C4-2B (cell line): Measurements from ENCODE around the gene TSG101.

ENCODE experiments used
- CTCF ChIP-seq: fragments of 450-650 bp; conservative IDR thresholded peaks from 2 replicates; pipeline ENCODE4 v1.5.1; 2017; ENCODE audit warnings: mild to moderate bottlenecking
- ZFX ChIP-seq: fragments of 450-650 bp; IDR thresholded peaks from 2 replicates; pipeline ENCODE4 v1.6.1; 2017

GRCh38 chr11:18534245-18534644, 7.5 kb upstream of the TSG101 start:
- TF ChIP-seq CTCF: no peak
- no peak for TF ChIP-seq ZFX
